Fibroblast of upper back skin (primary cell): Measurements from ENCODE around the gene PIAS2.
A peak's percentile ranks its signal among the peaks of the same experiment; 100 is the strongest.
"Not testable (repeated sequence)": the region's sequence is repeated elsewhere in the genome, so short reads cannot be mapped to it uniquely, and the experiment has no call there.

Source experiments
- DNase-seq: peaks from one replicate; pipeline ENCODE4 v3.0.0-alpha.2; 2013

PIAS2 gene

DNA sequence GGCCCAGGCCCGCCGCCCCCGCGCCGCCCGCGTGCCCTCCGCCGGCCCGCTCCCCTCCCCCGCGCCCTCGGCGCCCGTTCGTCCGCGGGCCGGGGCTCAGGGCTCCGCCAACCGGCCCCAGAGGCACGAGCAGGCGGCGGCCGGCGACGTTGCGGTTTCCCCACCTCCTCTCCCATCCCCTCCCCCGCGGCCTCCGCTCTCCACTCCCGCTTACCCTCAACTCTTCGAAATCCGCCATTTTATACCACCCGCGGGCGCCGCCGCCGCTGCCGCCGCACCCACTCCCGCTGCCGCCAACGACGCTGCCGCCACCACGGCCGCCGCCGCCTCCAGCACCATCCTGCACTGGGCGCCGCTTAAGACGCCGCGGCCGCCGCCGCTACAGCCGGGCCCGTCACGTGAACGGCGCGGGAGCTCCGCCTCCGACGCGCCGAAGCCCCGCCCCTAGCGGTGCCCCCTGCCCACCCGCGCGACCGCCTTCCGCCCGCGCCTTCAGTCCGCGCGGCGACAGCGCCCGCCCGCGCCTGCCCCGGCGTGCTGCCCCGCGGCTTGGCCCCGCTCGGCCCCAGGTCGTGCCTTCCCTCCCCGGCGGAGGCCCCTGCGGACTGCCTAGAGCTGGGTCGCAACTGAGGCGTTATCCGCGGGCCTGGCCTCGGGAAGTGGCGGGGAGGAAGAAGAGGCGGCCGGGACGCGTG lies at the start of gene PIAS2, which contains the start of gene KATNAL2:
PIAS2 (minus strand) TSS at position 400 of the 695 bp plus-strand sequence; CDS start at position 238, 162 bp downstream.
KATNAL2 (plus strand) TSS at position 495 of the 695 bp plus-strand sequence. CDS start 29,271 bp downstream, outside the sequence.
- DNase-seq, result peak; percentile 67

DNA sequence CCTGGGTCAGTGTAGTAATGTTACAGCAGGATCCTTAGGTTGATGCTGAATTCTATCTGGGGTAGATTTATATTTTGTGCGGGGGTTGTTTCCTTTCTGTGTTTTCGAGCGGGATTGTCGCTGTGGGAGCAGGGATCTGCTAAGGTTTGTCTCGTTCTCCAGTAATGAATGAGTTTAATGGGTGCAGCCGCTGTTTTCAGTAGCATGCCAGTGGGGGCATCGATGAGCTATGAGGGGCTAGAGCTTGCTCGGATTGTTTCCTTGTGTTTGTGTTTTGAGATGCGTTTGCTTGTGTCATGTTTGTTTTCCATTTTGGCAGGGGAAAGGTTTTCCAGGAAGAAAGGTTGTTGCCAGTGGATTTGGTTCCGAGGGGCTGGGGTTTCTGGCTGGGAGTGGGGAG lies 49.0 kb upstream of the PIAS2 start:
- DNase-seq, result not testable (repeated sequence)

DNA sequence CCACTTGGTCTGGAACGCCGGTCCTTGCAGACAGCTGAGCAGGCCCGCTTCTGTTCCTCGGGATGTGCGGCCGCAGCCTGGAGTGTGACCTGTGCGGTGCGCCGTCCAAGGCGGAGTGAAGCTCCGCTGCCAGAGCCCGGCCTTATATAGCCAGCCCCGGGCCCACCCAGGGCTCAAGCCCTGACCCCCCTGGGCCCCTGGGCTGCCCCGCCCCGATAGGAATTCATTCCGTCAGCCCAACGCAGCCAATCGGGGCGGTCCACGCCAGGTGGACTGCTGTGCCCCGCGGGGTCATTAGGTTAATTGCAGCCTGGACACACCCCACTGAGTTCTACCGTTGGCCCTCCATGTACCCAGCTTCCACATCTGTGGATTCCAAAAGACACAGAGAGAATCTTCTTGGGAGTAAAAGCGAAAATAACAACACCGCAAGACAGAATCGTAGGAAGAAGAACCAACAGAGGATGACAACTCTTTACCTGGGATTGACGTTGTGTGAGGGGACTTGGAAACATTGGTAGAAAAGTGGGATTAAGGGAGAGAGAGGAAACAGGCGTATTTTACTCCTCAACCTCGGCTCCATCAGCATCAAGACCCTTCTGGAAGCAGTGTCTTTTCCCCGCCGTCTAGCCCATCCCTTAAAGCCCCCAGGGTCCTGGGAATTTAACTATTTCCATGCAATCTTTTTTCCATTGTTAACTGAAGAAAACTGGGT lies 47.4 kb upstream of the PIAS2 start:
- not testable (repeated sequence) for DNase-seq

DNA sequence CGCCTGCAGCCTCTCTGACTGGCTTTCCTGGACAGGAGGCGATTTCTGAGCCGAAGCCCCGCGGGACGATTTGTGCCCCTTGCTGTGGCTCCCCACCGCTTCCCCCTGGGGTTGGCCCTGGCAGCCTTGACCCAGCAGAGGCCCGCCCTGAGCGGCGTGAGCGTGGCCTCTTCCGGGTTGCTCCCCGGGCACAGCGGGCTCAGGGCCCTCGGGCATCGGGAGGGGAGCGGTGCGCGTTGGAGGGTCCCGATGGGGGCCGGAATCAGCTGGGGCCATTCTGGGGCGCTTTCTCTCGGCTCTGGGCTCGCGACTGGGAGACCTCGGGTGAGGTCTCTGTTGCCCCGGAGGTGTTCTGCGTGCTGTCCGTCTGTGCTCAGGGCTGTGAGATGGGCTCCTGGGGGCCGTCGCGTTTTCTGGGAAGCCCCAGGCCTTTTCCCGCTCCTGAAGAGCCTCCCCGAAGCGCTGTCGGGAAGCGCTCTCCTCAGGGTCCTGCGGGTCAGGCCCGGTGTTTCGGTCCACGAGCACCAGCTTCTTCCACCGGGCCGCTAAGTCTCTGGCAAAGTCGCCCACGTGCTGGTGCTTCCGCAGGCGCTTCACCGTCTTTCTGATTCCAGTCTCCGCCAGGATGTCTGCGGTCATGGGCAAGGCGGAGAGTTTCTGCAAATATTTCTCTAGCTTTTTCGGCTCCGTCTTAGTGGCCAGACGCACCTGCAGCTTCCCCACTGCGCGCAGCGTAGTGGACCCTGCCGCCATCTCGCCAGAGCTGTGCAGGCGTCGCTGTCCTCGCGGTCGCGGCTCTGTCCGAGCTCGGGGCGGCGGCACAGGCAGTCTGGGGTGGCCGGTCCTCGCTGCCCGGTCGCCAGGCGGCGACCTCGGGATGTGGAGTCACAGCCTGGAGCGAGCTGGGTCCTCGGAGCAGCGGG lies 46.6 kb upstream of the PIAS2 start:
- not testable (repeated sequence) for DNase-seq

DNA sequence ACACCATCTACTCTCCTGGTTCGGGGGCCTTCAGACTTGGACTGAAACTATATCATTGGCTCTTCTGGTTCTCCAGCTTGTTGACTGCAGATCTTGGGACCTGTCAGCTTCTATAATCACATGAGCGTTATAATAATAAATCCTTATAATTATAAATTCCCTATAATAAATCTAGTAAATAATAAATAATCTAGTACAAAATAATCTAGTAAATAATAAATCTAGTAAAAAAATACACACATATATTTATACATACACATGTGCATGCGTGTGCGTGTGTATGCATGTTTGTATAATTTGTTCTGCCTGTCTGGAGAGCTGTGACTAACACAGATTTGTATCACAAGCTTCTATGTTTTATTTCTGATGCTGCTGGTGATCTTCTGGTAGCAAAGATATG lies 40.9 kb upstream of the PIAS2 start:
- no peak for DNase-seq

DNA sequence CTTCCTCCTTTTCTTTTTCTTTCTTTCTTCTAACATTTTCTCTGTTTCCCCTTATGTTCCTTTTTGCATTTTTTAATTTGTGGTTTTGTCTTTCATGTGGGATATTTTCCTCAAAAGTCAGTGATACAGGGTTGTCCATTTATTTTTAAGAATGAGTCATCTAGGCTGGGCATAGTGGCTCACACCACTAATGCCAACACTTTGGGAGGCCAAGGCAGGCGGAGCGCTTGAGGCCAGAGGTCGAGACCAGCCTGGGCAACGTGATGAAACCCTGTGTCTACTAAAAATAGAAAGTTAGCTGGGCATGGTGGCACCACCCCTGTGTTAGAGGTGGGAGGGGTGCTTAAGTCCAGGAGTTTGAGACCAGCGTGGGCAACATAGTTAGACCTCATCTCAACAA lies 35.9 kb upstream of the PIAS2 start:
- no peak for DNase-seq

DNA sequence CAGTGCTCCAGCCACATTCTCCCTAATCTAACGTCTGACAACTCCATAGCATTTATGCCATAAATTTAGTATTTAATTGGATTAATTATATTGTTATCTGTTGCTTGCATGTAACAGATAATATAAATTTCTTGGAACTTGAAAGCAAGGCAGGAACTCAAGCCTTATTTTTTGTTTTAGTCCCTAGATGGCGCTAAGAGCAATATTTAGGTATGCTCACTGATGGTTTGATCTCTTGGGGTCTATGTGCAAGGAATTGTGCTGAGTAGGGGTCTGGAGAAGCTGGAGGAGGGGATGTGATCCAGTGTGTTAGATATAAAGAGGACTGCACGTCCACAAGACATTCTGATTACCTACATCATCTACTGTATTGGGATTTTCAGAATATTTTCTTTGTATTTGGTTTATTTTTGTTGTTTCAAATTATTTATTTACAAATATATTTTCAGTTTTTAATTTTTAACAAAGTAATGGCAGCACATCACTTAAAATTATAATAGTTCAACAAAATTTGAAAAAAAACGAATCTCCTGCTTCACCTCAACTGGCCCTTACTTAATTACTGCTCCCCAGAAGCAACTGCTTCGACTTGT lies 32.9 kb upstream of the PIAS2 start:
- no peak for DNase-seq

GRCh38 chr18:46946656-46947282 lies 29.5 kb upstream of the PIAS2 start:
- peak; percentile 78 for DNase-seq

- DNase-seq, result no peak
Measured at GRCh38 chr18:46942646-46943045, 25.3 kb upstream of the PIAS2 start.

DNA sequence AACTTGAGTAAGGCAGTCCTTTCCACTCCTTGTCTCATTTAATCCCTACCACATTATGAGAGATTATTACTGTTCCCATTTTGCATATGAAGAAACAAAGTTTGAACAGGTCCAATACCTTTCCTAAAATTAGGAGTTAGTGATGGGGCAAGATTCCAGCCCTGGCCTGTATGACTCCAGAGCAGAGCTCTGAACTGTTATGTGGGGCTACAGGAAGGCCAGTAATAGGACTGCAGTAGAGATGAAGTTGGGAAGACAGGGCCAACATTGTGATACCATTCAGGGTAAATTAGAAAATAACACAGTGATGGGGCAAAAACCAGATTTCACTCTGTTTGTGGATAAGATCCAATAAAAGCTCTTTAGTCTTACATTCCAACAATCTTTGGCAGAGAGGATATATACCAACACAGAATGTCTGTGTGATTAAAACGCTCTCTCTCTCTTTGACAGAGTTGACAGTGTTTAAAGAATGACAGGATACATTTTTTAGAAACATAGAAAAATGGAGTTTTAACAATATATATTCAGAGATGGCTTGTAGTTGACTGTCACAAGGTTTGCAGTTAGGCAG lies 22.8 kb upstream of the PIAS2 start:
- peak; percentile 11 for DNase-seq

GRCh38 chr18:46939337-46939963 lies 22.1 kb upstream of the PIAS2 start:
- peak; percentile 78 for DNase-seq

DNA sequence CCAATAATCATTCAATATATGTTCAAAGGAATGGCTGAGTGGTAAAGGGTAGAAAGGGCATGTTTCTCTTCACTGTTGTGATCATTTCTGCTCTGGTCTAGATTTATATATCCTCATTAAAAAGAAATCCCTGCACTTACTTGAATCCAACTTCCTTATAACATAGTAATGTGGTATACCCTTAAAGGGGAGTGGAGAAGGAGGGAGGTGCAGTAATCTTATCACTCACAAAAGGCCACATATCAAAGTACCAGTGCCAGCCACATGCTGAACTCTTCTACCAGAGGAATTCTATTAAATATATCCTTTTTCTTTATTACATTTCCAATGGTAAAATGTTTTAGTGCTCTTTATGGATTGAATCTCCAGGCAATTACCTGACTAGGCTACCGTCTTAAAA lies 3.3 kb upstream of the PIAS2 start:
- no peak for DNase-seq

DNA sequence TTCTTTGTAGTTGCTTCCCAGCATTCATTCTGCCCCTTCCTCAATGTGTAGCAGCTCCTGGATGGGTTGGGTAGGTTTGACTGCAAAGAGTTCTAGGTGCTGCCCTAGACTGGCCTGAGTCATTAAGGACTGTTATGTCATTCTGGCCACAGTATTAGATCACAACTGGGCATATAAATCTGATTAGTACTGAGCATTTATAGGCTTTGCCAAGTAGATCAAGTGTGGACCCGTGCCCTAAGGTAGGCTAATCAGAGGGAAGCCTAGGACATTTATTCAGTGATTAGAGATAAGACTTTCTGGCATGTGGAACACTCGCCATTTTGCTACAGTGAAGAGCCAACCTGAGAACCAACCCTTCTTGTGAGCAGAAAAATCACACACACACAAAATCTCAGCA lies 2.8 kb upstream of the PIAS2 start:
- DNase-seq, result no peak

DNA sequence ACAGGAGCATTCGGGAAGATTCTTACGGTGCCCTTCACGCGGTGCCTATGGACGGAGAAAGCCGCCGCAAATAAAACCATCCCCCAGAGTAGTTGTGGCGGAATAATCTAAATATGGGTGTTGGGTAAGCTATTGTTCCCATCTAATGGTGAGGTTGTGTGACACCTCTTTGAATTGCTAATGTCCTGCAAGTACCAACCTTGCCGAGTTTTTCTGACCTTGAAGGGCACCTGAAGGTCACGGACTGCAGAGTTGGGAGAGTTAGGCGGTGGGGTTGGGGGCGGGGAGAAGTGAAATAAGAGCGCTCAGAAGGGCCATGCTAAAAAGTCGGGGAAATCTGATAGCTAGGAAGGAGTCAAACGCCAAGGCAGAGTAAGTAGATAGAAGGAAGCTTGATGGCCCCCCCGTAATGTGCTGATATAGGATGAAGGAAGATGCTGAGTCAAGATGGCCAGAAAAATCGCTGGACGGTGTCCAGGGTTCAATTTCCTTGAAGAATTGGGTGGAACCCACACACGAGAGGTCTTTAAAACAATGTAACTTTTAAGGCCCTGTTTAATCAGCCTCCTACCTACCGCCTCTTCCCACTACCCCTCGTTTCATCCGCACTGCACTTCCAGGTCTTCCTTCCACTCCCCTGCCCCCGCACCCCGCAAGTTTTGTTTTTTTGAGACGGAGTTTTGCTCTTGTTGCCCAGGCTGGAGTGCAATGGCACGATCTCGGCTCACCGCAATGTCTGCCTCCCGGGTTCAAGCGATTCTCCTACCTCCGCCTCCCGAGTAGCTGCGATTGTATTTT lies 695 bp upstream of the PIAS2 start:
- DNase-seq, result peak; percentile 45

DNA sequence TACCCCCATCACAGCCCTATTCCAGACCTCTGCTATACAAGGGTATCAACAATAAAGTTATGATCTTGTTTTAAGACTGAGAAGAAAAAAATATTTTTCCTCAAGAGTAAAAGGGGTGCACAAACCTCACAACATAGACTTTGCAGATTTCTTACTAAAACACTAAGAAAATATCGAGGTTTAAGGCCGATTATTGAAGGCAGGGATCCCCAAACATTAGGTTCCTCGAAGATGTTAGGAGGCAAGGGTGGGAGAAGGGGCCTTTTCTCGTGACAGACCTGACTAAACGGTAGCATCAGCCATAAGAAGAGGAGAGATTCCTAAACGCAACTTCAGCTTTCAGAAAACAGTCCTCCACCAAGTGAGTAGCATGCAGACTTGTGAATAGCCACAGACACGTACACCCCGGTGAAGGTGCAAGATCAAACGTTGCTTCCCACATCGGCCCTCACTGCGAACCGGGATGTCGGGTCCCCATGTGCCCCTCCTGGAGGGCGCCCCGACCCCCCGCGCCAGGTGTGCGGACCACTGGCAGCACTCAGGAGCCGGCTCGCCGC lies 678 bp downstream of the PIAS2 start:
- peak; percentile 27 for DNase-seq

GRCh38 chr18:46915800-46916550 lies 1.3 kb downstream of the PIAS2 start:
- peak; percentile 6 for DNase-seq

DNA sequence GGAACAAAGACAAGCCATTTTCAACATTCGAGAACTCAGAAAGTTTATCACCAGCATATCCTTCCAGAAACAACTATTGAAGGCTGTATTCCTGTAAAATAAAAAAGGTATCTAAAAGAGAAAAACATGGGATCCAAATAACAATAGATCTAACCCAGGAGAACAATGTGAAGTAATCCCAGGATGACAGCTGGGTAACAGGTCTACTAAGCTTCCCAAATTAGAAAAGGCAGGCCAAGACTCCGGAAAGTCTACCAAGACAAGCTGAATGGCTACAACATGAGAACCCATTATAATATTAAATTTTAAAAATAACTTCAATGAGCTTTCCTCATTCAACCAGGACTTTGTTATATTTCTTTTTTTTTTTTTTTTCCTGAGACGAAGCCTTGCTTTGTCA lies 6.5 kb downstream of the PIAS2 start:
- DNase-seq, result no peak

DNA sequence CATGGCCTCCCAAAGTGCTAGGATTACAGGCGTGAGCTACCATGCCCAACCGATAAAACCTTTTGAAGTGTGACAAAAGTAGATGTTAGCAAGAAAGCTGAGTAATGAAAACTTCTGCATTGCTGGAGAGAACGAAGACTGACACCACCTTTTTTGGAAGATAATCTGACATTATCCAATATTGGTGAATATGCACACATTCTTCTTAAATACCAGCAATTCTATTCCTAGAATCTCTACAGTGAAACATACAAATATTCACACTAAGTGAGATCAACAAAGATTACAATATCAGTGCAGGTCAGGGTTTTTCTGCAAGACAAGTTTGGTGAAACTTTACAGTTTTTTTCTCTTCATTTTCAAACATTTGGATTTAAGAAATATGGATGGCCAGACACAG lies 7.8 kb downstream of the PIAS2 start:
- DNase-seq, result no peak

GRCh38 chr18:46903406-46903805 lies 13.9 kb downstream of the PIAS2 start:
- DNase-seq, result no peak
